NCI-H2029 (cell line): ENCODE results near the gene CDK3.
"Not testable (repeated sequence)": the region's sequence is repeated elsewhere in the genome, so short reads cannot be mapped to it uniquely, and the experiment has no call there.

ENCODE experiments used
- DNase-seq: peaks from one replicate; lab custom pipeline; 2025; lab: John Stamatoyannopoulos, UW

CDK3 gene

DNA sequence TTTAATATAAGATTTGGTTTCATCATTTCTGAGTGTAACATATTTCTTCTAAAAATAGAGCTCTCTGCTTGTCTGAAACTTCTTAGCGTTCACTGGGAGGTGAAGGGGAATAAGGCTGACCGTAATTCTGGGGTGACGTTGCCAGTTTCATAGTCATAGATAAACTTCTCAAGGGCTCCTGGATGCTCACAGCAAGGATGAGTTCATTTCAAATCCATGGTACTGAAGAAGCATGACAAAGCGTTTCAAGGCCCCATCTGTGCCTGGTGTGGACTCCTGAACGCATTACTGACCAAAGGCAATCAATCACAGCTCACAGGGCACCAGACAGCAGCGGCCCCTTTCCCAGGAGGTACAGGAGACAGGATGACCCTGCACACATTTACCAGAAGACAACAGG lies 38.5 kb downstream of the CDK3 start:
- DNase-seq = no peak

DNA sequence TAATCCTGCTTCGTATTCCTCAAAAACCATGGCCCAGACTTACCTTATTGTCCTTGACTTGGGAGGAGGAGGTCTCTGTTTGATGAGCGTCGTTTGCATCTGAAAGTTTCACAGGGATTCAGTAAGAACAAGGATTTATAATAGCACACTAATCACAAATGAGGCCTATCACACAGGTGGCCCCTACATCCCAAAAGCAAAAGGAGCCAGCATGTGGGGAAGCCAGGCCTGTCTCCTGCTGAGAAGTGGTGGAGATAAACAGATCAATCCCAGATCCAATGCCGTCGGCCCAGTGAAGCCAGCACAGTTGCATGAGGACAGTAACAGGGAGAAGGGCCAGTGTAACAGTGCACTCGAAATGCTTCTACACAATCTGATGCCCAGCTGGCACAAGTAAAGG lies 39.7 kb downstream of the CDK3 start:
- no peak for DNase-seq

DNA sequence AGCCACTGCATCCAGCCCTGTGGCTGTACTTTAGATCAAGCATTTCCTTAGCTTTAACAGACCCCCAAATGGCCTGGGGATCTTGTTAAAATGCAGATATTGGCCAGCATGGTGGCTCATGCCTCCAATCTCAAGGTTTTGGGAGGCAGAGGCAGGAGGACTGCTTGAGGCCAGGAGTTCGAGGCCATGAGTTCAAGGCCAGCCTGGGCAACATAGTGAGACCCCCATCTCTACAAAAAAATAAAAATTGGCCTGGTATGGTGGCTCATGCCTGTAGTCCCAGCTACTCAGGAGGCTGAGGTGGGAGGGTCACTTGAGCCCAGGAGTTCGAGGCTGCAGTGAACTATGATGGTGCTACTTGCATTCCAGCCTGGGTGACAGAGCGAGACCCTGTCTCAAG lies 42.2 kb downstream of the CDK3 start:
- DNase-seq = not testable (repeated sequence)

DNA sequence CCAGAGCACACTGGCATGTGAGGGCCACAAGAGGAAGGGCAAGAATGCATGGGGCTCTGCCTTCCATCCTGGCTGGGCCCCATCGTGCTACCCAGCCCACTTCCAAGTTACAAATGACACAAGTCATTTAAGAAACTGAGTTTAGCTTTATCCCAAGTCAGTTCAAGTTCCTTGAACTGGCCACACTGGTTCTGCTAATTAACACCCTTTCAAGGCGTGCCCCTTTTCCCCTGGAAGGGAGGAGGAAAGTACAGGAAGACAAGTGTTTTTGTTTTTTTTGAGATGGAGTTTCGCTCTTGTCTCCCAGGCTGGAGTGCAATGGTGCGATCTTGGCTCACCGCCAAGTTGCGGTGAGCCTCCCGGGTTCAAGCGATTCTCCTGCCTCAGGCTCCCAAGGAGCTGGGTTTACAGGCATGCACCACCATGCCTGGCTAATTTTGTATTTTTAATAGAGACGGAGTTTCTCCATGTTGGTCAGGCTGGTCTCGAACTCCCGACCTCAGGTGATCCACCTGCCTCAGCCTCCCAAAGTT lies 43.9 kb downstream of the CDK3 start:
- not testable (repeated sequence) for DNase-seq

DNA sequence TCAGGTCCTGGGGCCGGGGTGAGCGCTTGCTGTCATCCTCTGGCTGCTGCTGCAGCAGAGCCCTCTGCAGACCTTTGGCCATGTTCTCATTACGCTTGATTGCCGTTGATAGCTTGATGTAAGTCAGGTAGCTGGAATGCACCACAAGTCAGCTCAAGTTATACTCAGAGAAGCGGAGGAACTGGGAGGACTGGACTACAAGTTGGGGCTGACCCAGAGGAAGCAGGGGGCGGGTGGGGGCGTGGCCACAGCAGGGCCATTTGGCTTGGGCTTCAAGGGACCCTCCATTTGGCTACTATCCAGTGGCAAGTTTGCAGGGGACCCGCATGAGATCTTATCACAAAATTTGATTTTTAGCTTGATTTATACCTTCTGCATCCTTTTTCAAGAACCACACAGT lies 45.4 kb downstream of the CDK3 start:
- no peak for DNase-seq

DNA sequence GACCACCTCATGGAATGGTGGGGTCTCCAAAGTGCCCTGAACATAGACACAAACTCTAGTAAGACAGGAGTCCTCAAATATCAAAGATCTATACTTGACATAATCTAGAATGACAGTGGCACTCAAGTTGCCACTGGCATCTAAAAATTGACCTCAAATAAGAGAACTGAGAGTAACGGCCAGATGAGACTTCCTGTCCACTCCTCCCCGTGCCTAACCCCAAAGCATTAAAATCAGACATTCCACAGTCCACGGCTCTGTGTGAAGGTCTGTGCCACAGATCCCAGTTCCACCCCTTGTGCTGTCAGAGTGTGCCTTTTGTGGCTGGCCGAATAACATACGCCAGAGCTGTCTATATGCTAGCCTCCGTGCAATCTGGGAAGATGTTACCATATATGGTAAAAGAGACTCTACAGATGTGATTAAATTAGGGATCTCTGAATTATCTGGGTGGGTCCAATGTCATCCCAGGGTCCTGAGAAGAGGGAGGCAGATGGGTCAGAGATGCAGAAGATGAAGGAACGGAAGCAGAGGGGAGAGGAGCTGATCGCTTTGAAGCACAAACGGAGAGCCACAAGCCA lies 47.5 kb downstream of the CDK3 start:
- no peak for DNase-seq

DNA sequence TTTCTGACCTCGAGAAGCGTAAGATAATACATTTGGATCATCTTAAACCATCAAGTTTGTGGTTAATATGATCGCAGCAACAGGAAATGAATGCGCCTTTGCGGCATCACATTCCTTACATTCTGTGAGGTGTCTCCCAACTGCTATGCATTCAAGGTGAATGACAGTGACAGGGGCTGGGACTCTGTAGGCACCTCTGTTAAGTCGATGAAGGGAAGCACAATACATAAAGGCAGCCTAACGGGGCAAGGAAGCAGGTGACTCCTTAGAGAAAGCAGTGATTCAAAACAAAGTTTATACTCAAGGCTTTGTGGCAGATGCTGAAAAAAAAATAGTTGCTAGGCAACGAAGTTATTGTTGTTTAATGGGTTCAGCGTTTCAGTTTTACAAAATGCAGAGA lies 48.1 kb downstream of the CDK3 start:
- no peak for DNase-seq

DNA sequence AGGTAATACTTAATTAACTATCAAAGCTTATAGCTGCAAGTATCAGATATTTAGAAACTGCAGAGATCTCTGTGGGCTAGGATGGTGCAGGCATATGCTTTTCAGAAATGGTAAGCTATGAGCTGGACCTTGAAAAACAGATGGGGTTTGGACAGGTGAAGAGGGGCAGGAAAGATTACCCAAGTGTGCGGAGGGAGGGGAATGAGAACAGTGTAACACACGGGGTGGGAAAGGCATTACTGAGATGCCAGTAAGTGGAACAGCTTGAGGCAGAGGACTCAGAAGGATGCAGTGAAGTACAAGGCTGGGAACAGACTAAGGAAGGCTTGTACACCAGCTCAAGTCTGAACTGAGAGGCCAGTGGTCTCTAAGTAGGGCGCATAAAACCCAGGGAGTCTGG lies 48.6 kb downstream of the CDK3 start:
- DNase-seq = no peak

DNA sequence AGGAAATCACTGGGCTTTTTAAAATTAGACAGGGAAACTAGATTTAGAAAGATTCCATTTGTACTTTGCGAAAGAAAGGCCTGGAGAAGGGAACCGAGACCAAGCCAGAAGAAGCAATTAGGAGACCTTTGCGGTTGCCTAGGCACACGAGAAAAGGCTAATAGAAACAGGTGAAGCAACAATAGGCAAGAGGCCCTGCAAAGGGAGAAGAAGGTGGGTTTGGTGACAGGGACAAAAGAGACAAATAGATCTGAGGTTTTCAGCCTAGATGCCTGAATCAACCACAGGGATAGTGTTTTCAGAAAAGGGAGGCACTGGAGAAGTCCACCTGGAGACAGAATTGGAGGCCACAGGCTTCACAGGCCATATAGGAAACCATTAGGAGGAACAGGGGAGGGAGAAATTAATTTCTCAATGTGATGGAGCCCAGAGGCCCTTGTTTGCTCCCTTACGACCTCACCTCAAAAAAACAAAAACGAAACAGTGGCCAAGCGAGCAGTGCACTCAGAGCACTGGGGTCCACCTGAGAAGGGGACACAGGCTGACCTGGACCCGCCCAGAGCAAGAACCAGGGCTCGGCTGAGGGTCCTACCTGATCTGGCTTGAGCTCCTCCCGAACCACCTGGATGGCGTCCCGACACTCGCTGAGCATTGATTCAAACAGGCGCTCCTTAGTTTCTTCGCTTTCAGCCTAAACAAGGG lies 49.3 kb downstream of the CDK3 start:
- DNase-seq = no peak

DNA sequence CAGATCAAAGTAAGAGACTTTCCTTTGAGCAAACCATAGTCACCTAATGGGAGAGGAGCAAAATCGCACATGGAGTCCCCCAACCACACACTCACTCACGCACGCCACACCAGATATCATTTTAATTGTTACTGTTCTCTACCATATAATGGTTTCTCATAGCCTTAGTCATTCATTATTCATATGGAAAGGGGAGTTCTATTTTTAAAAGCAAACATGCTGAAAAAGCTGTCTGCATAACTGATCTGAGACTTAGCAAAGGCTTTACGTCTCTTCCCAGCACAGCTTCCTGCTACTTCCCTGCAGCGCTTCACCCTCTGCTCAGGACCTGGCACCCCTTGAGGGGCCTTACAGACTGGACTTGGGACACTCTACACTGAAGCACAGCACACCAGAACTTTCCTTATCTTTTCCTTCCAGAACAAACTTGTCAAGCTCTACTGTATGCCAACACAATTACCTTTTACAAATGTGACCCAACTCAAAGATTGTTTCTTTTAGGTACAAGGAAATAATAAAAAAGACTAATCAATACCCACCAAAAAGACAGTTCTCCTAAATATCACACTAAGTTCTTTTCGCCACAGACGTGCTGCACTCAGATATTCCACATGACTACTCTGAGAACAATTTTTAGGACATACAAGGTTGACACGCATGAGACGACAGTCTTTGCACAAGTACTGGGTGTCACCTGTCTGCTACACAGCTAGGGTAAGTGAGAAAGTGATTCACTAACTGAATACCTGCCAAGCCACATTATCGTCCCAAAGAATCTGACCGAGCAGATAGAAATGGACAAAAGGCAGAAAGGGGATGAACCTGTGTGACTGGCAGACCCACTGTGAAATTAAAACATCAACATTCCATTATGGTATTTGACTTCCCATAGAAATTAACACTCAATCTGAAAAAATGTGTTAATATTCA lies 50.1 kb downstream of the CDK3 start:
- DNase-seq = no peak

DNA sequence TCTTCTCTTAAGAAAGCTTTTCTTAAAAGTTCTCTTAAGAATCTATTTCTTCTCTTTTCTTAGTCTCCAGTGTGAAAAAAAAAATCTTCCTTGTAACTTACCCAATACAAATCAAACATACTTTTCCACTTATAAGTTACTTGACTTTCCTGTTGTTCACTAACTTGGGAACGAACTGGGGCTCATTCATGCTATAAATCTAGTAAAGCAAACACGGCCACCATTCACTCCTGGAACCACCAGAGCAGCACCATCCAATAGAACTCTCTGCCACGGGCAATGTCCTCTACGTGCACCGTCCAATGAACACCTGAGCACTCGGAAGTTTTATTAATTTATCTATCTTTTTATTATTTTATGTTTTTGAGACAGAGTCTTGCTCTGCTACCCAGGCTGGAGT lies 50.9 kb downstream of the CDK3 start:
- no peak for DNase-seq

DNA sequence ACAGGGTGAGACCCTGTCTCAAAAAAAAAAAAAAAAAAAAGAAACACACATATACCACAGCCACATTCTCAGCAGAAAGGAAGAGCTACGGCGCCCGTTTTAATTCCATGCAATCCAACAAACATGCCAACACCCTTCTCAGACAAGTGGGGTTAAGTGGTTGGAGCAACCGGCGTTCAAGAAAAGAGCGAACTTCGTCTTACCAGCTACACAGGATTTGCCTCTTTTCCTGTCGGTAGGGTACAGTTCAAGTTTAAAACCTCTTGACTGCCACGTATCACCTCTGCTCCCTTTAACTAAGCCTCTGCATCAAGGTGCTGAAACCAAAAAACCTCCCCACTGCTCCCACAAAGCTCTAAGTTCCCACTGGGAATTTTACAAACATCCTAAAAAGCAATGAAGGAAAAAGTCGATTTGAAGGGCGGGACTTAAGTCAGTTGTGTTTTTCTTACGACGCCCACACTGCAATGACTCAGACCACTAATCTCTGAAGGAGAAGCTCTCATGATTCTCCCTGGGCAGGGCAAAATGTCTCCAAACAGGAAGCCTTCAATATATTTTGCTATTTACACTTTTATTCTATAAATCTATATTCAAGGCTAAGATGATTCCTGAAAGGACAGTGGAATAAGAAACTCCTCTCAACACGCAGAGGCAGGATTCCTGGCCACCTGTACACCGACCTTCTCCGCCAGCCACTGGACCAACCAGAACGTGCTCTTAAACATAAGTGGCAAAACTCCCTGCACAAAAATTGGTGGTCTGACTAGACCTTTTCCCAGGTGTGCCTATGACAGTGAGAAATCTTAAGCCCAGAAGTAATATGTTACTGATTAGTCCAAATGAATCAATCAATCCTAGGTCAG lies 52.8 kb downstream of the CDK3 start:
- no peak for DNase-seq

DNA sequence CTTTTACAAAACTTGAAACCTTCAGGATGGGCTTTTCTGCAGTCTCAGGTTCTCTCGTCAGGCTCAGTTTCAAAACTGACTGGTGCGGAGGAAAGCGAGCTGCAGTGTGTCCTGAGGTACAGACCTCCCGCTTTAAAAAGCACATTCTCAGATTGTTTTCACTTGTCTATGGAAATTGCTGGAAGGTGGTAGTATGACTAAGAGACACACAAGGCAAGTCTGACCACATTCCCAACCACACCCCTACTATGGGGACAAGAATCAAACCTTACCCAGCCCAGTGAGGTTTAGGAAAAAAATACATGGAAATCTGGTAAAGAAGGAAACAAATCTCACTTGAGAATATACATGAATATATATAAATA lies 53.4 kb downstream of the CDK3 start:
- no peak for DNase-seq
